ENCODE data around the gene SEMA4A.

SEMA4A gene

DNA sequence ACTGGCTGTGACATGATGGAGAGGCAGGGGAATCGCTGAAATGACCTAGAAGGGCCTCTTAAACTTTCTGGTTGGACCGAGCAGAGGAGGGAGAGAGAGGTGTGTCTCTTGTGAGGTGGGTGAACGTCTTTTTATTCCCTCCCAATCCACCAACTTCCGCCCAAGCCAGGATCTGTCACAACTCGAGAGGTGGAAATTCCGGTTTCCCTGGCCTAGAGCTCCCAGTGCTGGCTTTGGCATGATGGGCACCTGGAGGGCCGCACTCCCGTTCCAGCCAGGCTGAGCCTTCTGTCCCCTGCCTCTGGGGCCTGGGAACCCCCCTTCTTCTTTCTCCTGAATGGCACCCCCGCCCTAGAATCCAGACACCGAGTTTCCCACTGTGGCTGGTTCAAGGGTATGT, at the start of gene SEMA4A:
Gene SEMA4A (plus strand): TSS at position 224 of the 400 bp plus-strand sequence. CDS start 994 bp downstream, outside the sequence.
- no peak within 1 kb of the TSS for H3K4me3 ChIP-seq (ENCODE audit: control insufficient read depth, low read depth, low read length)
- no peak for TF ChIP-seq CTCF (IDR thresholded peaks at IDR 0.05; ENCODE audit: control insufficient read depth, insufficient read depth, low read depth, low read length, missing control alignments)
- no peak for DNase-seq (ENCODE audit: low read depth)

- peak; percentile 74 for DNase-seq (ENCODE audit: low read depth)
- no peak for TF ChIP-seq CTCF (IDR thresholded peaks at IDR 0.05; ENCODE audit: control insufficient read depth, insufficient read depth, low read depth, low read length, missing control alignments)
- H3K4me3 ChIP-seq (ENCODE audit: control insufficient read depth, low read depth, low read length): peak overlapping the region; percentile 23
These were observed 49.1 kb upstream of the SEMA4A start for GRCh38 chr1:156104065-156104810.

DNA sequence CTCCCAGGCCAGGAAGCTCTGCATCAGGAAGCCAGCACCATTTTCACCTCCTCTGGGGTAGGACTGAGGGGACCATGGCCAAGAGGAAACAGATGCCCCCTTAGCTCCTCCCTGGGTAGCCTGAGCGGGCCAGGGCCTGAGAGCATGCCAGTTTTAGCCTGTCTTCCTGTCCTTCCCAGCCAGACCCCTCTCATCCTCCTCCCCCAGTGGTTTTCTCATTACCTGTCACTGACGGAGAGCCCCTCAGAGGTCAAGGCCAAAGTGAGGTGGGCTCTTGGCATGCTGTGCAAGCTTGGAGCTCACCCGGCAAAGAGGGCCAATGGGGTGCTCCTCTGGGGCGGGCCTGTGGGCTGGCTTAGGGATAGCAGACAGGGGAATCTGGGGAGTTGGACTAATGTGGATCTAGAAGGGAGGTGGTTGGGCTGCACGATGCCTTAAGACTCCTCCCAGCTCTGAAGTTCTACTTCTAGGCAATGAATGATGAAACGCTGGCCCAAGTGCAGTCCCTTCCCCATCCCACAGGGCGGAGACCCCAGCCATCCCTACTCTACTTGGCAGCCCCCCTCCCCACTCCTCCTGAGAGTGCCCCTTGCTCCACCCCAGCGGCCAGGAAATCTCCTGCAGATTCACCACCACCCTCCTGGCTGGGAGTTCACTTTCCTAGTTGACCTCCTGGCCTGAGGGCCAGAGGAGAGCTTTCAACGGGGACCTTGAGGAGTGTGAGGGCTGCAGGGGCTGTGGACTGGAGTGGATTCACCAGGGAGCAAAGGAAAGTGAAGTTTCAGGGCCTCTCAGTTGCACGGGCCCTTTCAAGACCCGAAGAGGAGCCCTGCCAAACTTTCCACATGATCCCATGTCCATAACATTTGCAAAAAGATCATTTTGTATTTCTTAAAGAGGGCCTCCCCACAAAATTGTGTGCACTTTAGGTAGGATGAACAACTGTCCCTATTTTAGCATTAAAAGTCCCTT, 48.2 kb upstream of the SEMA4A start:
- H3K4me3 ChIP-seq (ENCODE audit: control insufficient read depth, low read depth, low read length): peak overlapping the region; percentile 8
- DNase-seq (ENCODE audit: low read depth): no peak
- no peak for TF ChIP-seq CTCF (IDR thresholded peaks at IDR 0.05; ENCODE audit: control insufficient read depth, insufficient read depth, low read depth, low read length, missing control alignments)

GRCh38 chr1:156106624-156107488, 46.5 kb upstream of the SEMA4A start:
- no peak overlapping the region; the same call in none of the 2 replicates for H3K4me3 ChIP-seq (ENCODE audit: control insufficient read depth, low read depth, low read length)
- no peak for DNase-seq (ENCODE audit: low read depth)
- TF ChIP-seq CTCF (IDR thresholded peaks at IDR 0.05; ENCODE audit: control insufficient read depth, insufficient read depth, low read depth, low read length, missing control alignments): no peak

- TF ChIP-seq CTCF (IDR thresholded peaks at IDR 0.05; ENCODE audit: control insufficient read depth, insufficient read depth, low read depth, low read length, missing control alignments): no peak
- DNase-seq (ENCODE audit: low read depth): no peak
- H3K4me3 ChIP-seq (ENCODE audit: control insufficient read depth, low read depth, low read length): no peak overlapping the region
These were observed 45.3 kb upstream of the SEMA4A start for GRCh38 chr1:156108057-156108456.

Data from AG09309 (cell line).